Activated naive CD4-positive, alpha-beta T cell treated with anti-CD3 and anti-CD28 coated beads, Interleukin-2, amount 50 U/mL, for 24 hours (primary cell): ENCODE measurements around the gene HPGDS.
"Not testable (repeated sequence)": the region's sequence is repeated elsewhere in the genome, so short reads cannot be mapped to it uniquely, and the experiment has no call there.

Source experiments
- H3K27ac Mint-ChIP-seq: one replicate; pipeline ENCODE4 v1.8.0; 2021; ENCODE audit warnings: mild to moderate bottlenecking, mixed read lengths
- H3K27me3 Mint-ChIP-seq: one replicate; pipeline ENCODE4 v1.8.0; 2021; ENCODE audit warnings: mixed read lengths
- H3K36me3 Mint-ChIP-seq: one replicate; pipeline ENCODE4 v1.8.0; 2021; ENCODE audit warnings: mixed read lengths
- H3K4me1 Mint-ChIP-seq: one replicate; pipeline ENCODE4 v1.8.0; 2021; ENCODE audit warnings: mixed read lengths
- H3K4me3 Mint-ChIP-seq: one replicate; pipeline ENCODE4 v1.8.0; 2021; ENCODE audit warnings: mild to moderate bottlenecking, mixed read lengths
- H3K9me3 Mint-ChIP-seq: one replicate; pipeline ENCODE4 v1.8.0; 2021; ENCODE audit warnings: mixed read lengths

HPGDS gene

GRCh38 chr4:94305466-94306225 is 37.0 kb downstream of the HPGDS start:
- no peaks in the 10 kb centered on the region for H3K36me3 Mint-ChIP-seq
- no peaks in the 10 kb centered on the region for H3K4me1 Mint-ChIP-seq
- H3K9me3 Mint-ChIP-seq: no peaks in the 10 kb centered on the region
- H3K27ac Mint-ChIP-seq: no peak overlapping the region
- no peak overlapping the region for H3K4me3 Mint-ChIP-seq
- no peaks in the 10 kb centered on the region for H3K27me3 Mint-ChIP-seq

DNA sequence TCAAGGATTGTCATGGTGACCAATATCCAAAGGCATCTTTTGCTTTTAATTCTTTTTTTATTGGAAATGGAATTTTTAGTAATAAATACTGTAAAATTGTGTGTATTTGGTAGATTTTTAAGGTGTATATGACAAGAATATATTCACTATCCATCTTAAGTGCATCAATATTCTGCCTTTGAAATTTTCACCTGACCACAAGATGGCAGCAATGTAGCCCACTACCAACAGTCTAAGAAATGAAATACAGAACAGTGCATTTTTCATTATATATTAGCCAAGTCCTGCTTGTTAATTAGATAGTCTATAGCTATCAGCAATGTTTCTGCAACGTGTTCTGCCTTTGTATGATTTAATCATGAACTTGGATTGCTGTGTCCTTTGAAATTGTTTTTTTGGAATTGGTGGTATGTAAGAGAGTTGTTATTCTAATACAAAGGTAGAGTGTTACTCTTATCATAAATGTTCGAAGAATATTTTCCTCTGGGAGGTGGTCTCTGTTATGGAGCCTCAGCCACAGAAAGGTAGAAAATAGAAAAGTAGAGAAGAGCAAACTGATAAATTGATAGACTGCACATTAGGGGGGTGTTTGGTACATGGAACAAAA is 38.2 kb downstream of the HPGDS start:
- Mint-ChIP-seq H3K27ac (no peak overlapping the region), H3K36me3 (no peaks in the 10 kb centered on the region), H3K4me3 (no peak overlapping the region), H3K9me3 (no peaks in the 10 kb centered on the region), H3K4me1 (no peaks in the 10 kb centered on the region), H3K27me3 (no peaks in the 10 kb centered on the region)

DNA sequence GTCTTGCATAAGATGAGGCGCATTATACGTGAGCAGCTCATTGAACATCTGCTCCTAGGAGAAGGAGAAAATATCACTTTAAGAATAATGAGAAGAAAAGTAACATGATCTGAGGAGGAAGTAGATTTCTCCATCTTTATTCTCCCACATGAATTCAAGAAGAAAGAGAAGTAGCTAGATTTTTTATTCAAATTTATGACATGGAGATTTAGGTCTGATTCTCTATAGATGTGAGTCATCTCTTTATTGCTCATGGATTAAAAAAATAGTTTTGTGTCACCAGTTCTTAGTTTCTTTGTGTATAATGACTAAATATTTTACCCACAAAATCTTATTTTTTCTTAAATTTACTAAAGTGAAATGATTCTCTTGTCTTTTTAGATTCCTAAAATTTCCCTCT is 40.4 kb downstream of the HPGDS start:
- no peaks in the 10 kb centered on the region for H3K4me1 Mint-ChIP-seq
- no peaks in the 10 kb centered on the region for H3K27me3 Mint-ChIP-seq
- H3K9me3 Mint-ChIP-seq: no peaks in the 10 kb centered on the region
- H3K36me3 Mint-ChIP-seq: no peaks in the 10 kb centered on the region
- H3K27ac Mint-ChIP-seq: no peak overlapping the region
- H3K4me3 Mint-ChIP-seq: no peak overlapping the region

DNA sequence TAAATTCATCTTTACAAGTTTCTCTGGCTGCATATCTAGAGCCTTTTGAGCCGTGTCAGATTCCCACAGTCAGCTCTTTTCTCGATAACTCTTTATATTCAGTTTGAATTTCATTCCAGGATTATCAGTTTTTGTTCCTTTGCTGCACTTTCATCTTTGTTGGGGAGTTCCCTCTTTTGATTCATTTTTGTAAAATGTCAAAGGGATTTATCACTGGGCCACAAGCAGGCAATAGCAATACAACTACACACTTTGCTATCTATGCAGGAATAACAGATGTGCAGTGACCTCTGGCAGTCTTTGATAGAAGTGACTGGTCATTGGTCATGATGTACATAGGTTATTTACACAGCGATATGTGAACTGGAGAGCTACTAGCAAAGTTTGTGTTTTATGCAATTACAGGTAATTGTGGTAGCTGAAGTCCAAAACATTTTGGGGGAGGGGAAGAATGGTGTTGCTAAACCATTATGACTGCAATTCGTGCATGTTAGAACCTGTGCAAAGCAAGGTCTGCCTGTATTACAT is 43.8 kb downstream of the HPGDS start:
- no peak overlapping the region for H3K4me3 Mint-ChIP-seq
- no peaks in the 10 kb centered on the region for H3K9me3 Mint-ChIP-seq
- no peaks in the 10 kb centered on the region for H3K27me3 Mint-ChIP-seq
- no peaks in the 10 kb centered on the region for H3K36me3 Mint-ChIP-seq
- H3K4me1 Mint-ChIP-seq: no peaks in the 10 kb centered on the region
- H3K27ac Mint-ChIP-seq: no peak overlapping the region

- H3K27ac Mint-ChIP-seq, H3K27me3 Mint-ChIP-seq: not testable (repeated sequence)
Observed at GRCh38 chr4:94295473-94295872, 47.2 kb downstream of the HPGDS start.

GRCh38 chr4:94293981-94294380 is 48.7 kb downstream of the HPGDS start:
- not testable (repeated sequence) for H3K9me3 Mint-ChIP-seq, H3K4me1 Mint-ChIP-seq, H3K27ac Mint-ChIP-seq, H3K4me3 Mint-ChIP-seq, H3K27me3 Mint-ChIP-seq
- peaks cover 14% of the 10 kb centered on the region for H3K36me3 Mint-ChIP-seq

More at GRCh38 chr4:94295473-94295872, 47.2 kb downstream of the HPGDS start:
- H3K36me3 Mint-ChIP-seq, H3K4me1 Mint-ChIP-seq, H3K9me3 Mint-ChIP-seq, H3K4me3 Mint-ChIP-seq: not testable (repeated sequence)

DNA sequence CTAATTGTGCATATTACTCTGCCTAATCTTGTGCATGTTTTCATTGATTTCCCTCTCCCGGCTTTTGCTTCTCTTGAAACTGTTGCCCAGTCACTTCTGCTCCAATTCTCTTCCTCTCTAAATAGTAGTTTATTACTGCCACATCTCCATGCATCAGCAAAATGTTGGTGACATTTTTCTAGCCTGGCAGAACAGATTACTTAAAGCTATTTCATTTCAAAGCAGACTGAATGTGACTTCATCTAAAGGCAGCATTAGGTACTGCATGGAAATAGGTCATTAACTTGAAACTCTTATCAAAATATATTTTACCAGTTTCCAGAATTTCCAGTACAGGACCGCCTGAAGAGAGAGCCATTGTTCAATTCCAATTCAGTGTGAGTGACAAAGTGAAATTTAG is 52.4 kb downstream of the HPGDS start:
- no peaks in the 10 kb centered on the region for H3K4me1 Mint-ChIP-seq

DNA sequence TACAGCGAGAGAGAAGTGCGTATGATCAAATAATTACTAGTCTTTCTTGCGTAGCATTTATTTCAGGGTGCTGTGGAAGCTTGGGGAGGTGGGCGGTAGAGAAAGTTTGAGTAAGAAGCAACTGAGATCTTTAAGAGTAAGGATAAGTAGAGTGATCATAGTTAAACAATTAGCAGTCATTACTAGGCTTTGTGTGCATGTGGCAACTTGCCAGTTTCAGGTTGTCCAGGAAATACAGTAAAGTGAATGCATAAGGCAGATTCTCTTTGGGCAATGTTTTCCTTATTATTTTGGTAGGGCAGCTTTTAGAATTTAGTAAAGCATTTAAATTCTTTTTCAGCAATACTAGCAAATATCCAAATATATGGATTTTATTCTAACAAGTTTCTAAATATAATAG is 57.0 kb downstream of the HPGDS start:
- Mint-ChIP-seq H3K27me3 (no peaks in the 10 kb centered on the region), H3K4me3 (no peak overlapping the region), H3K27ac (no peak overlapping the region), H3K9me3 (no peaks in the 10 kb centered on the region), H3K4me1 (no peaks in the 10 kb centered on the region), H3K36me3 (peaks cover 27% of the 10 kb centered on the region)

More for the DNA sequence above, 52.4 kb downstream of the HPGDS start:
- peaks cover 25% of the 10 kb centered on the region for H3K36me3 Mint-ChIP-seq
- no peaks in the 10 kb centered on the region for H3K9me3 Mint-ChIP-seq
- H3K4me3 Mint-ChIP-seq: no peak overlapping the region
- no peaks in the 10 kb centered on the region for H3K27me3 Mint-ChIP-seq
- H3K27ac Mint-ChIP-seq: no peak overlapping the region

DNA sequence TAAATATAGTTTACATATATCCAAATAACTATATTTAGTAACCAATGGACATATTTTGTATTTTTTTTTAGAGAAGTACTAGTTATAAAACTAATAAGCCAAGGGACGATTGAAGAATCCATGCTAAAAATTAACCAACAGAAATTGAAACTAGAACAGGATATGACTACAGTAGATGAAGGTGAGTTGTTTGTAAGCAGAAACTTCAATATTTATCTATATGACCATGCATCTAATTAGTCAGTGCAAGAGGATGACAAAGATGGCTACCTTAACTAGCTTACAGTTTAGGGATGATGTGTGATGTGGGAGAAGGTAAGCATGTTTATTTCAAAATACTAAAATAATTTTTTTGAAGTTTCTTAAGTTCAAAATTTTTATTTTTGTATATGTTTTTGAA is 57.7 kb downstream of the HPGDS start:
- Mint-ChIP-seq H3K36me3 (peaks cover 26% of the 10 kb centered on the region), H3K27me3 (no peaks in the 10 kb centered on the region), H3K4me3 (no peak overlapping the region), H3K27ac (no peak overlapping the region), H3K4me1 (no peaks in the 10 kb centered on the region), H3K9me3 (no peaks in the 10 kb centered on the region)

DNA sequence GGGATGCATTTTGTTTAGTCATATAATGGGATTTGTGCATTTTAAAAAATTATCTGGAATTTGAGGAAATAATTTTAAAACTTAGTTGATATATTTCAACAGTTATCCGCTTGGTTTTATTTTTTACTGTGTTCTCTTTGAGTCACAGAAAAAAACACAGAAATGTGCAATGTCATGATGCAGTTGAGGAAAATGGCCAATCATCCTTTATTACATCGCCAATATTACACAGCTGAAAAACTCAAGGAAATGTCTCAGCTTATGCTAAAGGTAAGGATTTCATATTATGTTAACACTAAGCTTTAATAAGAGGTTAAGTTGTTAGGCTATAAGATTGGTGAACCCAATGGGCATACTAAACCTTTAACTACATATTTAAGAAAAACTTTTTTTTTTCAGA is 63.9 kb downstream of the HPGDS start:
- H3K27ac Mint-ChIP-seq: no peak overlapping the region
- no peaks in the 10 kb centered on the region for H3K9me3 Mint-ChIP-seq
- no peaks in the 10 kb centered on the region for H3K27me3 Mint-ChIP-seq
- H3K36me3 Mint-ChIP-seq: peaks cover 28% of the 10 kb centered on the region
- H3K4me3 Mint-ChIP-seq: no peak overlapping the region
- H3K4me1 Mint-ChIP-seq: no peaks in the 10 kb centered on the region

GRCh38 chr4:94277534-94277933 is 65.1 kb downstream of the HPGDS start:
- Mint-ChIP-seq H3K27ac (no peak overlapping the region), H3K4me1 (no peaks in the 10 kb centered on the region), H3K27me3 (no peaks in the 10 kb centered on the region), H3K36me3 (peaks cover 23% of the 10 kb centered on the region), H3K9me3 (no peaks in the 10 kb centered on the region), H3K4me3 (no peak overlapping the region)

- Mint-ChIP-seq H3K36me3 (peaks cover 23% of the 10 kb centered on the region), H3K27ac (no peak overlapping the region), H3K27me3 (no peaks in the 10 kb centered on the region), H3K4me1 (no peaks in the 10 kb centered on the region), H3K9me3 (no peaks in the 10 kb centered on the region), H3K4me3 (no peak overlapping the region)
Observed at GRCh38 chr4:94276204-94276603, 66.4 kb downstream of the HPGDS start.

- Mint-ChIP-seq H3K27ac (no peak overlapping the region), H3K27me3 (no peaks in the 10 kb centered on the region), H3K4me3 (no peak overlapping the region), H3K4me1 (no peaks in the 10 kb centered on the region), H3K9me3 (no peaks in the 10 kb centered on the region), H3K36me3 (peaks cover 25% of the 10 kb centered on the region)
Observed at GRCh38 chr4:94274912-94275311, 67.7 kb downstream of the HPGDS start.

DNA sequence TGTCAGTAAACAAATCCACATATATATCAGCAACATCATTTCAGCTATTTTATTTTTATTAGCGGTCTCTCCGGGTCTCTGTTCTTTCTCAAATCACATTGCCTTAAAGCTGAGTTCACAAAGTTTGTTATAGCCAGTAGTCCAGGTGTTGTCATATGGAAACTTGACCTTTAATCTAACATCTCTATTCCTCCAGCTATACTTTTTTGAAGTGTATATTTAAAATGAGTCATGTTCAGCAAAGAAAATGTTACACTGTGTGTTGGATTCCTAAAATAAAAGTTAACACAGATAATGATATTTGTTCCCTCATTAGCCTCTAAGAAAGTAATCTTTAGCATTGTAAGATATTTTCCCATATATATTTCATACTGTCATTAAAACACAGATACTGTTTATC is 71.4 kb downstream of the HPGDS start:
- Mint-ChIP-seq H3K27ac (no peak overlapping the region), H3K36me3 (peaks cover 12% of the 10 kb centered on the region), H3K4me1 (no peaks in the 10 kb centered on the region), H3K4me3 (no peak overlapping the region), H3K9me3 (no peaks in the 10 kb centered on the region), H3K27me3 (no peaks in the 10 kb centered on the region)

DNA sequence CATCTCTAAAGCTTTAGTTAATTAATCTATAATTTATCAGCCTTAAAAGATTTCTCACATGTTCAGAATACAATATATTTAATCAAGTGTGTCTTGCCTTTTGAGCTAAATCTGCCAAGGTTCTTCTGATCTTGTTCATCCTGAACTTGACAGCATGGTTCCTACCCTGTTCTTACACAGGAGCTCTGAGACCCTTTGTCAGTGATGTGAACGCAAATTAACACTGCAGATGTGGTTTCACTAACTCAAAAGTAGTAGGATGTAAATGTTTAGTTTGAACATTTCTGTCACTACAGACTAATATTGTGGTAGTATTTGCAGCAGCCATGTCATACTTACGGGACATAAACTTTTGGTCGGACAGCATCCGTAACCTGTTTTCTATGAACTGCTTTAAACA is 75.6 kb downstream of the HPGDS start:
- Mint-ChIP-seq H3K27me3 (no peaks in the 10 kb centered on the region), H3K36me3 (peaks cover 17% of the 10 kb centered on the region), H3K27ac (no peak overlapping the region), H3K4me1 (peaks cover 5% of the 10 kb centered on the region), H3K9me3 (no peaks in the 10 kb centered on the region), H3K4me3 (no peak overlapping the region)

GRCh38 chr4:94262163-94263016 is 80.2 kb downstream of the HPGDS start:
- Mint-ChIP-seq H3K36me3 (peaks cover 18% of the 10 kb centered on the region), H3K9me3 (no peaks in the 10 kb centered on the region), H3K27ac (no peak overlapping the region), H3K27me3 (no peaks in the 10 kb centered on the region), H3K4me3 (no peak overlapping the region), H3K4me1 (peaks cover 7% of the 10 kb centered on the region)
